SHP77 (cell line): Measurements from ENCODE around the gene PIK3R1.

Experiments
- DNase-seq, 2 experiments: peaks; one replicate each; lab custom pipeline; 2025; lab: John Stamatoyannopoulos, UW

Gene PIK3R1

DNA sequence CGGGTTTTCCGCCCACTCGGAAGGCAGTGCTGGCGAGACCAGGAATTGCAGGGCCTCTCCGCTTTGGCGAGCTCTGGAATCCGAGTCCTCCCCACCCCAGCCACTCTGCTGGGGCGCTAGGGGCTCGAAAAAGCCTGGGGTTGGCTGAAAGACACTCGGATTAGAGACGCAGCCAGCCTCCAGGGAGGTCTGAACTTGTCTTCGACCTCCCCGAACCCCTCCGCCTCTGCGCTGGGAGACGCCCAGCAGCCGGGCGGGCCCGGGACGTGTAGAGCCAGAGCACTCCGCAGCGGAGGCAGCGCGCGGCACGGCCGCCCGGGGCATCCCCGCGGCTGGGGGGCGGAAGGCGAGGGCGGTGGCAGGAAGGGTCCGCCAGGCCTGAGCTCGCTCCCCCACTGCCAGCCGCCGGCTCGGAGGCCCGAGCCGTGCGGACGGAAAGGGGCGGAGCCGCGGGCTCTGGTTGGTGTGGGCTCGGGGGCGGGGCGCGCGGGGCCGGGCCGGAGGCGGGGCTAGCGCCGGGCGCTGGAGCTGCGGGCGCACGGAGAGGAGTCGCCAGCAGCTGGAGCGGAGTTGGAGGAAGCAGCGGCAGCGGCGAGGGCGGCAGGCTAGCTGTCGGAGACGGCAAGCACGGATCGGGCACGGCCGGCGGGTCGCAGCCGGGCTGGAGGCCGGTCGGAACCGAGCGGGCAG, at the start of gene PIK3R1:
TSS of gene PIK3R1 (plus strand) at position 549 of the 690 bp plus-strand sequence. CDS start 10,920 bp downstream, outside the sequence.
- peak; percentile 88 to 94 for DNase-seq

GRCh38 chr5:68167195-68167651, 48.3 kb upstream of the PIK3R1 start:
- no peak for DNase-seq

- no peak for DNase-seq
Measured at GRCh38 chr5:68169903-68170302, 45.7 kb upstream of the PIK3R1 start.

- DNase-seq, result no peak
Measured at GRCh38 chr5:68170826-68171558, 44.6 kb upstream of the PIK3R1 start.

DNA sequence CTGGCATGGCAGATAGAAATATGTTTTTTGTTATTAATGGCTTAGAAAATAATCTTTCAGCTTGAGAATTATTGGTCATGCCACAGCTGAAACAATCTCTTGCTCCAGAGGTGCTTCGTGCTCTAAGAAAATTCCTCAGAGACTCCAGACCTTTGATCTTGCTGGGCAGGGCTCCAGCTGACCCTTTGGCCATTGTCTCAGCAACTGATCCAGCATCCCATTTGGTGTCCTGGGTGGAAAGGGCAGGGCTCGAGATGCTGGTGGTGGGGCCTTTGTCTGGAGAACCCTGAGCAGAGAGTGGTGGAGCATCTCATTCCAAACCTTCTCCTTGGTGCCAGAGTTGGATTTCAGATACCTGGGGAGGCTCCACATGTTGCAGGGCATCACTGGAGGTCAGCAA, 43.2 kb upstream of the PIK3R1 start:
- no peak for DNase-seq

DNA sequence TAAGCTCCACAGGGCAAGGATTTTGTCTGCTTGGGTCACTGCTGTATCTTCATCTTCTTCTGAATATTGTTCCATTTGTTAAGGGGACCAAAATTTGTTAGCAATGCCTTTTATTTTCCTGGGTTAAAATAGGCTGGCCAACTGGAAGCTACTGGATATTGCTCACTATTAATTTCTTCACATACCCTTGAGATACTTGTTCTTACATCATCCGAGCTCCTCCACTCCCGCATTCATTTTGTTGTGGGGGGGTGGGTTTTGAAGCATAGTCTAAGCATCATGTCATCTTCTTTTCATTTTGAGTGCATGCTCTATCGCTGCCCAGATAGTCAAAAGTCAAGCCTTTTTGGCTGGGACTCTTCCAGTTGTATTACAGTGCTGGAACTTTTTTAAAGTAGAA, 42.5 kb upstream of the PIK3R1 start:
- DNase-seq, result no peak

DNA sequence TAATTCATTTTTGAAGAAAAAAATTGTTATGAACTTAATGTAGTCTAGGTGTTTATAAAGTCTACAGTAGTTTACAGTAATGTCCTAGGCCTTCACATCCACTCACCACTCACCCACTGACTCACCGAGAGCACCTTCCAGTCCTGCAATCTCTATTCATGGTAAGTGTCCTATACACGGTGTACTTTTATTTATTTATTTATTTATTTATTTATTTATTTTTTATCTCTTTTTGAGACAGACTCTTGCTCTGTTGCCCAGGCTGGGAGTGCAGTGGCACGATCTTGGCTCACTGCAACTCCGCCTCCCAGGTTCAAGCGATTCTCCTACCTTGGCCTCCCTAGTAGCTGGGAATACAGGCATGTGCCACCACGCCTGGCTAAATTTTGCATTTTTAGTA, 39.3 kb upstream of the PIK3R1 start:
- DNase-seq, result no peak

DNA sequence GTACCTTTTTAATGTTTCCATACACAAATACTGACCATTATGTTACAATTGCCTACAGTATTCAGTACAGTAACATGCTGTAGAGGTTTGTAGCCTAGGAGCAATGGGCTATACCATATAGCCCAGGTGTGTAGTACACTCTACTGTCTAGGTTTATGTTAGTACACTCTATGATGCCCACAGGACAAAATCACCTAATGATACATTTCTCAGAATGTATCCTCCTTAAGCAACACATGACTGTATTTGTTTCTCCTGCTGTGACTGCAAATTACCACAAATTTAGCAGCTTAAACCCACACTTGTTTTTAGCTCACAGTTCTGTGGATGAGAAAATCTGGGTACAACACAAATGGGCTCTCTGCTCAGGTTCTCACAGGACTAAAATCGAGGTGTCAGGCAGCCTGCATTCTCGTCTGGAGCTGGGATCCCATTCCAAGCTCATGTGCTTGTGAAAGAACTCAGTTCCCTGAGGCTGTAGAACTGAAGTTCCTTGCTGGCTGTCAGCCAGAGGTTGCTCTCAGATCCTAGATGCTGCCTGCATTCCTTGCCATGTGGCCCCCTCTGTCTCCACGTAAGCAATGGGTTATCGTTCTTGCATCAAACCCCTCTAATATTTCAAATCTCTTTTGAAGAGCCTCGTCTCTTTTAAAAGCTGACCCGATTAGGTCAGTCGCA, 38.6 kb upstream of the PIK3R1 start:
- no peak for DNase-seq

GRCh38 chr5:68177676-68178075, 37.9 kb upstream of the PIK3R1 start:
- DNase-seq, result no peak

DNA sequence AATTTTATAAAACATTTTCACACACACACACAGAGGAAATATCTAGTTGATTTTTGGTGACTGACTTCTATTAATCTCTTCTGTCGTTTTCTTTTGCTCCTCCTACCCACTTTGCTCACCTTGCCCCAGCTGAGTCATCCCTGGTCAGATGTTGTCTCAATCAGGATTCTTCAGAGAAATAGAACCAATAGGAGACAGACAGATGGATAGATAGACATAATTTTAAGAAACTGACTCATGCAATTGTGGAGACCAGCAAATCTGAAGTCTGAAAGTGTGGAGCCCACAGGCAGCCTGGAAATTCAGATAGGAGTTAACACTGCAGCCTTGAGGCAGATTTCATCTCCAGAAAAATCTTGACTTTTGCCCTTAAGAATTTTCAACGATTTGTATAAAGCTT, 37.0 kb upstream of the PIK3R1 start:
- DNase-seq, result no peak

- no peak for DNase-seq
Measured at GRCh38 chr5:68180121-68181038, 35.2 kb upstream of the PIK3R1 start.

DNA sequence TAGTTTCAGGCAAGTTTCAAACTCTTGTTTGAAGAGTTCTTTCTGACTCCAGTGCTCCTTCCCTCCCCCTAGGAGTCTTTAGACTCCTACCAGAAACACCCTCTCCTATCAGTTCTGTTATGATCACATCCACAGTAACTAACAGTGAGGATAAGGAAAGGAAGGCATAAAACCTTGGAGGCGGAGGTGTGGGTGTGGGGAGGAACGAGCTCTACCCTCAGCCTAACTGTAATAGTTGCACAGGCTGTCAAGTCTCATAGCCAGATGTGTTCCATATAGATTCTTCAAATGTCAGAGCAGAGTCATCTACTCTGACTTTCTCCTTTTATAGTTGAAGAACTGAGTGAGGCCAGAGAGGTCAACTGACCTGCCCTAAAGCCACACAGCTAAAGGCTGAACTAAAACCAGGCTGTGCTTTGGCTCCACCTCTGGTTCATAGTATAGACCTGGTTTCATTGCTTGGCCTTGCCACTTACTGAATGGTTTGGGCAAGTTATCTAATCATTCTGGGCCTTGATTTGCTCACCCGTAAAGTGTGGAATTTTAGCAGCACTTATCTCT, 34.4 kb upstream of the PIK3R1 start:
- no peak for DNase-seq

DNA sequence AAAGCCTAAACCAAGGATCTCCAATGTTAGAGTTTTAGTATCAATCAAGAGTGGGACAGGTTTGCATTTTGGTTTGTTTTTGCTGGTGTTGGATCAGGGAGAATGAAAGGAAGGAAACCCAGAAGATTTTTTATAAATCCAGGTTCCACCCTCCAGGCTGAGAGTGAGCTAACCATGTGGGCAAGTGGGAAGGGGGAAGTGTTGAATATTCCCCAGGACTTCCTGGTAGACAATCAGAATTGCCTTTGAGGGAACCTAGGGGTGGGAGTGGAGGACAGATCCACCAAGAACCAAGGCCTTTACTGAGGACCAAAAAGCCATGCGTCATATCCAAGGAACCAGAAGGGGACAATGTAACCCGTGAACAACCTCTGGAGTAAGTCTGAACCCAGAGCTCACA, 33.5 kb upstream of the PIK3R1 start:
- no peak for DNase-seq

GRCh38 chr5:68182534-68182933, 33.0 kb upstream of the PIK3R1 start:
- DNase-seq, result no peak

GRCh38 chr5:68187268-68188055, 28.1 kb upstream of the PIK3R1 start:
- no peak for DNase-seq

GRCh38 chr5:68189171-68189570, 26.4 kb upstream of the PIK3R1 start:
- no peak for DNase-seq

DNA sequence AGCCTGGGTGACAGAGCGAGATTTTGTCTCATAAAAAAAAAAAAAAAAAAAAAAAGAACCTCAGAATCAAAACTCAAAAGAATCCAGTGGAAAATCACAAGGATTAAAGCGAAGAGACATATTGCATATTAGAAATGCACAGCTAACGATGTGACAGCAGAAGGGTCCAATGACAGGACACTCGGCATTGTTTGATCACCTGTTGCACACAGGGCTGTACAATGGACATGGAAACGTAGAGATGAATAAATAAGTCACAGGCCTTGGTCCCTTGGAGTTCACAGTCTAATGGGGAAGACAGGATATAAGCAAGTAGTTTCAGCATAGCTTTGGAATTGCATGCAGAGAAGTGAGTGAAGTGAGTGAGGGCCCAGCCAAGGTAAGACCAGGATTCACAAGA, 25.9 kb upstream of the PIK3R1 start:
- peak; percentile 30 to 74 for DNase-seq

DNA sequence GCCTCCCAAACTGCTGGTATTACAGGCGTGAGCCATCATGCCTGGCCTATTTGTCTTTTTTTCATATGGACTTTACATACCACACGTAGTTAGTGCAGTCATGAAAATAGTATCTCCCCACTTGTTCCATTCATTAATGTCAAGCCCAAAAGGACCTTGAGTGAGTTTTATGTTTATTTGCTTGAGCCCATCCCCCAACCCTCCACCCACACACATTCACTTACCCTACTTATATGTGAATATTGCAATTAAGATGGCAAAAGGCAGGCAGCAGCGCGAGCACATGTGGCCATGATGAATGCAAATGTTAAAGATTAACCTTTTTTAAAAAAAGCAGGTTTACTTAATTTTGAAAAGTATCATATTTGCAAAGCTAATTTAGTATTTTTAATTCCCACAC, 24.9 kb upstream of the PIK3R1 start:
- DNase-seq, result no peak

- no peak for DNase-seq
Measured at GRCh38 chr5:68191083-68191791, 24.3 kb upstream of the PIK3R1 start.

- DNase-seq, result no peak
Measured at GRCh38 chr5:68192679-68193060, 22.9 kb upstream of the PIK3R1 start.
